H1 (cell line): ENCODE measurements around the gene LAMA4.

Experiments used
- CBX8 ChIP-seq: fragments of 300-800, 300-1000 bp; sonication (generic); IDR thresholded peaks from 2 replicates; pipeline ENCODE4 v1.7.1; 2016; ENCODE audit warnings: low read depth, low read length, borderline replicate concordance
- CHD1 ChIP-seq: IDR thresholded peaks from 2 replicates; pipeline ENCODE4 v1.6.1; 2012; ENCODE audit warnings: low read depth, low read length, improper control_type of control experiment
- CTCF ChIP-seq, 3 experiments: IDR thresholded peaks; 1 replicate in 2 of 3; 2 replicates in 1 of 3; pipeline versions ENCODE4 v1.5.1 to v1.6.1; 2011; ENCODE audit warnings: low read length in 3 of 3, mild to moderate bottlenecking in 3 of 3, inconsistent platforms in 2 of 3, low read depth in 1 of 3, moderate library complexity in 1 of 3; ENCODE audit not compliant: insufficient read depth in 1 of 3; ENCODE audit errors: control extremely low read depth in 1 of 3
- EP300 ChIP-seq, 2 experiments: IDR thresholded peaks; 1 replicate in 1 of 2; 2 replicates in 1 of 2; pipeline ENCODE4 v1.6.1; 2011 to 2012; ENCODE audit warnings: low read depth in 2 of 2, low read length in 2 of 2, mild to moderate bottlenecking in 2 of 2, borderline replicate concordance in 1 of 2, inconsistent platforms in 1 of 2, moderate library complexity in 1 of 2
- FOSL1 ChIP-seq: IDR thresholded peaks from 2 replicates; pipeline ENCODE4 v1.6.1; 2011; ENCODE audit warnings: mild to moderate bottlenecking, low read depth, low read length, moderate library complexity; ENCODE audit not compliant: insufficient read depth
- GABPA ChIP-seq: IDR thresholded peaks from 2 replicates; pipeline ENCODE4 v1.6.1; 2011; ENCODE audit warnings: mild to moderate bottlenecking, low read length, moderate library complexity, borderline replicate concordance; ENCODE audit not compliant: insufficient read depth
- POLR2A ChIP-seq, 2 experiments: IDR thresholded peaks; 1 replicate in 1 of 2; 2 replicates in 1 of 2; pipeline ENCODE4 v1.6.1; 2011; ENCODE audit warnings: low read depth in 2 of 2, low read length in 2 of 2, mild to moderate bottlenecking in 2 of 2; ENCODE audit errors: control extremely low read depth in 1 of 2
- RFX5 ChIP-seq: IDR thresholded peaks from 2 replicates; pipeline ENCODE4 v1.6.1; 2011; ENCODE audit warnings: low read depth, low read length, improper control_type of control experiment, borderline replicate concordance
- USF2 ChIP-seq: IDR thresholded peaks from 2 replicates; pipeline ENCODE4 v1.6.1; 2011; ENCODE audit warnings: low read length, improper control_type of control experiment

- no peak for TF ChIP-seq EP300 (IDR thresholded peaks at IDR 0.05; ENCODE audit: borderline replicate concordance in 1 of 2, low read depth in 2 of 2, low read length in 2 of 2)
- no peak for TF ChIP-seq GABPA
- TF ChIP-seq CTCF (IDR thresholded peaks at IDR 0.05; ENCODE audit: control extremely low read depth in 1 of 3, insufficient read depth in 1 of 3, low read depth in 1 of 3, low read length in 3 of 3): no peak
- no peak for TF ChIP-seq POLR2A (IDR thresholded peaks at IDR 0.05; ENCODE audit: control extremely low read depth in 1 of 2, low read depth in 2 of 2, low read length in 2 of 2)
- no peak for TF ChIP-seq RFX5
- TF ChIP-seq USF2: no peak
- TF ChIP-seq CHD1: no peak
- TF ChIP-seq FOSL1: no peak
- TF ChIP-seq CBX8: no peak
These were observed 64.9 kb downstream of the LAMA4 start for GRCh38 chr6:112189494-112189893.
